Fibroblast of lung (primary cell): ENCODE results near the gene MAMLD1. TPM values are rescaled to one million over a fixed set of nuclear protein-coding genes. Genes with fewer than 3 reads are reported as not detected.

Experiments
- DNase-seq, 2 donors: peaks; one replicate each; pipeline versions ENCODE4 v3.0.0 to v3.0.0-alpha.2; 2010; ENCODE audit warnings: low read depth in 2 of 2
- H2AFZ ChIP-seq: 2 replicates; pipeline ENCODE4 v1.5.1; 2012; ENCODE audit warnings: low read length, control low read depth, inconsistent platforms
- H3K27ac ChIP-seq: 2 replicates; pipeline ENCODE4 v1.5.1; 2011; ENCODE audit warnings: low read length, control low read depth; ENCODE audit not compliant: insufficient read depth
- H3K27me3 ChIP-seq: 2 replicates; pipeline ENCODE4 v1.5.1; 2011; ENCODE audit warnings: mild to moderate bottlenecking, low read length; ENCODE audit not compliant: control insufficient read depth, insufficient read depth
- H3K36me3 ChIP-seq: 2 replicates; pipeline ENCODE4 v1.5.1; 2011; ENCODE audit warnings: low read length; ENCODE audit not compliant: control insufficient read depth, insufficient read depth
- H3K4me1 ChIP-seq: 2 replicates; pipeline ENCODE4 v1.5.1; 2011; ENCODE audit warnings: low read length; ENCODE audit not compliant: control insufficient read depth, insufficient read depth; ENCODE audit errors: extremely low read depth
- H3K4me2 ChIP-seq: 2 replicates; pipeline ENCODE4 v1.5.1; 2011; ENCODE audit warnings: low read length, control low read depth; ENCODE audit not compliant: insufficient read depth; ENCODE audit errors: extremely low read depth
- H3K4me3 ChIP-seq, 4 experiments: fragments of 200-600 bp in 1 of 4; sonication (generic) in 1 of 4; replicated peaks in 1 of 4; 2 replicates each; pipeline ENCODE4 v1.5.1; 2011 to 2016; ENCODE audit warnings: low read length in 4 of 4, low read depth in 3 of 4, mild to moderate bottlenecking in 3 of 4, control low read depth in 2 of 4, inconsistent platforms in 1 of 4, mixed read lengths in 1 of 4; ENCODE audit not compliant: insufficient read depth in 1 of 4; ENCODE audit errors: control extremely low read depth in 1 of 4
- H3K79me2 ChIP-seq: 2 replicates; pipeline ENCODE4 v1.5.1; 2012; ENCODE audit warnings: mild to moderate bottlenecking, low read length, inconsistent platforms; ENCODE audit not compliant: control insufficient read depth, insufficient read depth
- H3K9ac ChIP-seq: 2 replicates; pipeline ENCODE4 v1.5.1; 2011; ENCODE audit warnings: mild to moderate bottlenecking, low read length, control low read depth; ENCODE audit not compliant: insufficient read depth
- H3K9me3 ChIP-seq: 2 replicates; pipeline ENCODE4 v1.5.1; 2012; ENCODE audit warnings: low read depth, low read length; ENCODE audit not compliant: control insufficient read depth, insufficient read depth
- H4K20me1 ChIP-seq: 2 replicates; pipeline ENCODE4 v1.5.1; 2011; ENCODE audit warnings: low read length; ENCODE audit not compliant: control insufficient read depth, insufficient read depth; ENCODE audit errors: extremely low read depth
- EZH2 ChIP-seq: IDR thresholded peaks from 2 replicates; pipeline ENCODE4 v1.5.1; 2012; ENCODE audit warnings: low read length, control low read depth, mild to moderate bottlenecking; ENCODE audit errors: missing control alignments
- polyA plus RNA-seq, 2 donors: library from polyadenylated mRNA; depleted of rRNA in 1 of 2; stranded (reverse) in 1 of 2; unstranded in 1 of 2; fragments of >200 nt; gene quantifications; 2 replicates each; pipeline ENCODE4 v1.2.1, GENCODE V29; 2011 to 2012; ENCODE audit warnings: missing spikeins in 1 of 2
- total RNA-seq: library from RNA; depleted of rRNA; stranded (reverse); fragments of >200 nt; gene quantifications from 2 replicates; pipeline ENCODE4 v1.2.1, GENCODE V29; 2014
- TF ChIP-seq, protein P1 (sequence below), 2 donors: IDR thresholded peaks in 1 of 2; conservative IDR thresholded peaks in 1 of 2; 1 replicate in 1 of 2; 2 replicates in 1 of 2; pipeline ENCODE4 v1.5.1; 2011 to 2012; ENCODE audit warnings: low read length in 2 of 2, control low read depth in 1 of 2, inconsistent platforms in 1 of 2, low read depth in 1 of 2, mild to moderate bottlenecking in 1 of 2

MAMLD1 gene
- total and polyA plus RNA-seq, 2 donors (not counting 1 experiment from before 2014, with no cell fraction given): 3.6 to 15.5 TPM

DNA sequence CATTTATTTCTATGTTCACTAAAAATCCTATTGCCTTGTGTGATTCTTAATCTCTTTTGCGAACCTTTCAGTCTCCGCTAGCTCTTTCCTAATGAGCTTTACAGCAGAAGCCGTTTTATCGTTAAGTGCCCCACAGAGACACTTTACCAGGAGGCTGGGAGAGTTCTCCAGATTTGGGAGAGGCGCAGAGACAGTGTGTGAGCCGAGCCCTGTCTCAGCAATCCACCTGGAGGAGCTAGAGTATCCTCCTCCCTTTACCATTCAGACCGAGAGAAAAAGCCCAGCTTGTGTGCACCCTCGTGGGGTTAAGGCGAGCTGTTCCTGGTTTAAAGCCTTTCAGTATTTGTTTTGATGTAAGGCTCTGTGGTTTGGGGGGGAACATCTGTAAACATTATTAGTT is 150.4 kb downstream of the MAMLD1 start:
- Histone ChIP-seq H3K36me3 (no peaks in the 10 kb centered on the region), H3K4me2 (no peak overlapping the region), H3K27me3 (no peaks in the 10 kb centered on the region), H3K27ac (no peak overlapping the region), H3K4me1 (peaks cover 2% of the 10 kb centered on the region), H3K4me3 (no peak overlapping the region), H2AFZ (no peak overlapping the region), H4K20me1 (no peaks in the 10 kb centered on the region), H3K9ac (no peak overlapping the region), H3K9me3 (no peaks in the 10 kb centered on the region), H3K79me2 (no peaks in the 10 kb centered on the region)
- TF ChIP-seq EZH2: no peak
- TF ChIP-seq, protein P1, sequence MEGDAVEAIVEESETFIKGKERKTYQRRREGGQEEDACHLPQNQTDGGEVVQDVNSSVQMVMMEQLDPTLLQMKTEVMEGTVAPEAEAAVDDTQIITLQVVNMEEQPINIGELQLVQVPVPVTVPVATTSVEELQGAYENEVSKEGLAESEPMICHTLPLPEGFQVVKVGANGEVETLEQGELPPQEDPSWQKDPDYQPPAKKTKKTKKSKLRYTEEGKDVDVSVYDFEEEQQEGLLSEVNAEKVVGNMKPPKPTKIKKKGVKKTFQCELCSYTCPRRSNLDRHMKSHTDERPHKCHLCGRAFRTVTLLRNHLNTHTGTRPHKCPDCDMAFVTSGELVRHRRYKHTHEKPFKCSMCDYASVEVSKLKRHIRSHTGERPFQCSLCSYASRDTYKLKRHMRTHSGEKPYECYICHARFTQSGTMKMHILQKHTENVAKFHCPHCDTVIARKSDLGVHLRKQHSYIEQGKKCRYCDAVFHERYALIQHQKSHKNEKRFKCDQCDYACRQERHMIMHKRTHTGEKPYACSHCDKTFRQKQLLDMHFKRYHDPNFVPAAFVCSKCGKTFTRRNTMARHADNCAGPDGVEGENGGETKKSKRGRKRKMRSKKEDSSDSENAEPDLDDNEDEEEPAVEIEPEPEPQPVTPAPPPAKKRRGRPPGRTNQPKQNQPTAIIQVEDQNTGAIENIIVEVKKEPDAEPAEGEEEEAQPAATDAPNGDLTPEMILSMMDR (conservative IDR thresholded peaks at IDR 0.05 in 1 of 2, IDR thresholded peaks at IDR 0.05 in 1 of 2; ENCODE audit: low read depth in 1 of 2, low read length in 2 of 2): no peak
- peak in 1 of 2 donors; percentile 1 for DNase-seq

DNA sequence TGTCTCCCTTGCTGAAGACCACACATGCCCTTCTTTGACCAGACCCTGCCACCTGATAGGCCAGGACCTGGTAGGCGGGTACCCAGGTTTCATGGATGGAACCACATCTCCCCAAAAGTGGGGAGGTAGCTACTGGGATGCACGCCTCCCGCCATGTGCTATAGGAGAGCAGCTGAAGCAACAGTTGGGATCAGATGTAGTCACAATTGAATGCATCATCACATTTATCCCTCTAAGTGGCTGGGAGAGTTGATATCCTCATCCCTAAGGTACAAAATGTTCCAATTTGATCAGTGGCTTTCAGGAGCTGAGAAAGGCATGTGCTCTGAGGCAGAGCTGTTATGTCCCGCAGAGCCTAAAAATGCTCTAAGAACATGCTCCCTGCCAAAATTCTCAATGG is 151.3 kb downstream of the MAMLD1 start:
- Histone ChIP-seq H3K79me2 (no peaks in the 10 kb centered on the region), H3K27me3 (no peaks in the 10 kb centered on the region), H3K9me3 (no peaks in the 10 kb centered on the region), H2AFZ (no peak overlapping the region), H3K4me3 (no peak overlapping the region), H3K4me2 (no peak overlapping the region), H3K9ac (no peak overlapping the region), H4K20me1 (no peaks in the 10 kb centered on the region), H3K4me1 (peaks cover 2% of the 10 kb centered on the region), H3K27ac (no peak overlapping the region), H3K36me3 (no peaks in the 10 kb centered on the region)
- TF ChIP-seq, protein P1 (conservative IDR thresholded peaks at IDR 0.05 in 1 of 2, IDR thresholded peaks at IDR 0.05 in 1 of 2; ENCODE audit: low read depth in 1 of 2, low read length in 2 of 2): no peak
- TF ChIP-seq EZH2: no peak
- DNase-seq: no peak

DNA sequence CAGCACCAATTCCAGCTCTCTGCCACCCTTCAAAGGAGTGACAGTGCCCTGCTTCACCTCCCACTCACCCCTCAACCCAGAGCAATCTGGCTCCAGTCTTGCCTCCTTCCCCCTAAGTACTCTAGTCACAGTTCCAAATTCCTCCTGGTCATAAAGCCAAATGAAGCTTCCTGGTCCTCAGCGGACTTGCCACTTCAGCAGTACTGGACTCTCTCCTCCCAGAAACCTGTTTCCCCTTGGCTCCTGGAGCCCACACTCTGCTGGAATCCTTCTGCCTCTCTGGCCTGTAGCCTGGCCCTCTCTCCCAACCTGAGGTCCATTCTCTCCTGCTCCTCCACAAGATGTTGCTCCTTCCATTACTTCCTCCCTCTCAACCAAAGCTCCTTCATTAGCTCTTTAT is 152.7 kb downstream of the MAMLD1 start:
- H3K36me3 ChIP-seq: no peaks in the 10 kb centered on the region
- no peak overlapping the region for H3K4me3 ChIP-seq
- H3K79me2 ChIP-seq: no peaks in the 10 kb centered on the region
- H3K9me3 ChIP-seq: no peaks in the 10 kb centered on the region
- H3K4me2 ChIP-seq: no peak overlapping the region
- DNase-seq: no peak
- H3K4me1 ChIP-seq: peaks cover 2% of the 10 kb centered on the region
- no peak overlapping the region for H3K9ac ChIP-seq
- no peak overlapping the region for H2AFZ ChIP-seq
- no peaks in the 10 kb centered on the region for H3K27me3 ChIP-seq
- no peak for TF ChIP-seq EZH2
- TF ChIP-seq, protein P1 (conservative IDR thresholded peaks at IDR 0.05 in 1 of 2, IDR thresholded peaks at IDR 0.05 in 1 of 2; ENCODE audit: low read depth in 1 of 2, low read length in 2 of 2): no peak
- H4K20me1 ChIP-seq: no peaks in the 10 kb centered on the region
- no peak overlapping the region for H3K27ac ChIP-seq
